ENCODE measurements around the gene TTYH2.

Gene TTYH2

DNA sequence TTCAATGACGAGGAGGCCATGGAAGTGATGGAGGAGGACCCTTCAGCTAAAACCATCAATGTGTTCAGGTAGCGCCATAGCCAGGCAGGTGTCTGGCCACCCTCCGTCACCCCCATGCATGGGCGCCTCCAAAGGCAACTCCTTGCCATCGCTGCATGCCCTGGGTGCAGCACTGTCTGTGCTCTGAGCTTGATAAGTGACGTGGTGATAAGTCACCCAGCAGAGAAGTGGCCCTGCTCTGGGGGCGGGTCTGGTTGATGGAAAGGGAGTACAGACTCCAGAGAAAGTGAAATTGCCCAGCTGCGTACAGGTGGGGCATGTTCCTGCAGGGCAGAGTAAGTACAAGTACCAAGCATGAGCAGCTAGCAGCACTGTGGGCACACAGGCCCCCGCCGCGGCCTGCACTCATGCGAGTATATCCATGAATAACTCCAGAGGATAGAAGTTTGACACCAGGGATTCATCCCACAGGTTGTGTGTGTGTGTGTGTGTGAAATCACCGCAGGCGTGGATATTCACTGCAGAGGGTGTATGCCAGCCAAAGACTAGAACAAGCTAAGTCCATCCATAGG, 73.7 kb downstream of the TTYH2 start:
- Histone ChIP-seq H2AFZ (ENCODE audit: low read depth, low read length, severe bottlenecking) (no peak overlapping the region), H3K9me3 (ENCODE audit: insufficient read depth, low read length) (no peaks in the 10 kb centered on the region), H3K27me3 (ENCODE audit: low read length) (no peaks in the 10 kb centered on the region), H3K4me2 (ENCODE audit: low read depth, low read length, poor library complexity, severe bottlenecking) (no peak overlapping the region), H3K79me2 (ENCODE audit: insufficient read depth, low read length) (no peaks in the 10 kb centered on the region), H3K9me2 (replicated peaks; ENCODE audit: insufficient read depth, low read length) (no peaks in the 10 kb centered on the region), H3K4me3 (ENCODE audit: insufficient read depth, low read length, poor library complexity, severe bottlenecking) (no peak overlapping the region), H4K20me1 (ENCODE audit: low read depth, low read length) (no peaks in the 10 kb centered on the region), H3K27ac (ENCODE audit: low read depth, low read length) (no peak overlapping the region), H3K9ac (ENCODE audit: low read length) (no peak overlapping the region), H3K36me3 (ENCODE audit: low read length) (no peaks in the 10 kb centered on the region), H3F3A (ENCODE audit: insufficient read depth) (no peaks in the 10 kb centered on the region)
- TF ChIP-seq, protein P1, sequence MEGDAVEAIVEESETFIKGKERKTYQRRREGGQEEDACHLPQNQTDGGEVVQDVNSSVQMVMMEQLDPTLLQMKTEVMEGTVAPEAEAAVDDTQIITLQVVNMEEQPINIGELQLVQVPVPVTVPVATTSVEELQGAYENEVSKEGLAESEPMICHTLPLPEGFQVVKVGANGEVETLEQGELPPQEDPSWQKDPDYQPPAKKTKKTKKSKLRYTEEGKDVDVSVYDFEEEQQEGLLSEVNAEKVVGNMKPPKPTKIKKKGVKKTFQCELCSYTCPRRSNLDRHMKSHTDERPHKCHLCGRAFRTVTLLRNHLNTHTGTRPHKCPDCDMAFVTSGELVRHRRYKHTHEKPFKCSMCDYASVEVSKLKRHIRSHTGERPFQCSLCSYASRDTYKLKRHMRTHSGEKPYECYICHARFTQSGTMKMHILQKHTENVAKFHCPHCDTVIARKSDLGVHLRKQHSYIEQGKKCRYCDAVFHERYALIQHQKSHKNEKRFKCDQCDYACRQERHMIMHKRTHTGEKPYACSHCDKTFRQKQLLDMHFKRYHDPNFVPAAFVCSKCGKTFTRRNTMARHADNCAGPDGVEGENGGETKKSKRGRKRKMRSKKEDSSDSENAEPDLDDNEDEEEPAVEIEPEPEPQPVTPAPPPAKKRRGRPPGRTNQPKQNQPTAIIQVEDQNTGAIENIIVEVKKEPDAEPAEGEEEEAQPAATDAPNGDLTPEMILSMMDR (IDR thresholded peaks at IDR 0.05; ENCODE audit: insufficient read depth, low read length, poor library complexity, severe bottlenecking), result no peak
- TF ChIP-seq EZH2phosphoT487 (conservative IDR thresholded peaks at IDR 0.05; ENCODE audit: low read length), result no peak

GRCh38 chr17:74288785-74289184, 75.4 kb downstream of the TTYH2 start:
- Histone ChIP-seq H3K27ac (ENCODE audit: low read depth, low read length) (no peak overlapping the region), H3K9me3 (ENCODE audit: insufficient read depth, low read length) (no peaks in the 10 kb centered on the region), H3K79me2 (ENCODE audit: insufficient read depth, low read length) (no peaks in the 10 kb centered on the region), H2AFZ (ENCODE audit: low read depth, low read length, severe bottlenecking) (no peak overlapping the region), H3K4me2 (ENCODE audit: low read depth, low read length, poor library complexity, severe bottlenecking) (no peak overlapping the region), H3K4me3 (ENCODE audit: insufficient read depth, low read length, poor library complexity, severe bottlenecking) (no peak overlapping the region), H4K20me1 (ENCODE audit: low read depth, low read length) (no peaks in the 10 kb centered on the region), H3K36me3 (ENCODE audit: low read length) (no peaks in the 10 kb centered on the region), H3K9ac (ENCODE audit: low read length) (no peak overlapping the region), H3F3A (ENCODE audit: insufficient read depth) (no peaks in the 10 kb centered on the region), H3K27me3 (ENCODE audit: low read length) (no peaks in the 10 kb centered on the region), H3K9me2 (replicated peaks; ENCODE audit: insufficient read depth, low read length) (no peaks in the 10 kb centered on the region)
- no peak for TF ChIP-seq EZH2phosphoT487 (conservative IDR thresholded peaks at IDR 0.05; ENCODE audit: low read length)
- TF ChIP-seq, protein P1 (IDR thresholded peaks at IDR 0.05; ENCODE audit: insufficient read depth, low read length, poor library complexity, severe bottlenecking), result no peak

DNA sequence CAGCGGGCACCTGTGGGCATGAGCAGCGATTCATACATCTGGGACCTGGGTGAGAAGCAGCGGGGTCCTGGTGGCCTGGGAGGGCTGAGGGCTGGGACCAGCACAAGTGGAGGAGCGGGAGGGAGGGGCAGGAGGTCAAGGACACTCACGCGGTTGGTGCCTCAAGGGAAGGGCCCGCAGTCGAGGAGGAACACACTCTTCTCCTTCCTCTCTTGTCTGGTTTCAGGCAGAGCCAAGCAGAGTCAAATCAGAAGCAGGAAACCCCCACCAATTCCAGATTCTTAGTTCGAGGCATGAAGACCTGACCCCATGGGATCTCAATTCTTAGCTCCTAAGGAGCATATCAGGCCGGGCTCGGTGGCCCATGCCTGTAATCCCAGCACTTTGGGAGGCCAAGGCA, 76.3 kb downstream of the TTYH2 start:
- H3K4me2 ChIP-seq (ENCODE audit: low read depth, low read length, poor library complexity, severe bottlenecking), result no peak overlapping the region

More for the DNA sequence above, 76.3 kb downstream of the TTYH2 start:
- Histone ChIP-seq H4K20me1 (ENCODE audit: low read depth, low read length) (no peaks in the 10 kb centered on the region), H3K27ac (ENCODE audit: low read depth, low read length) (no peak overlapping the region), H3K79me2 (ENCODE audit: insufficient read depth, low read length) (no peaks in the 10 kb centered on the region), H3K4me3 (ENCODE audit: insufficient read depth, low read length, poor library complexity, severe bottlenecking) (no peak overlapping the region), H3K36me3 (ENCODE audit: low read length) (no peaks in the 10 kb centered on the region), H3K9ac (ENCODE audit: low read length) (no peak overlapping the region), H3F3A (ENCODE audit: insufficient read depth) (no peaks in the 10 kb centered on the region), H3K27me3 (ENCODE audit: low read length) (no peaks in the 10 kb centered on the region), H3K9me3 (ENCODE audit: insufficient read depth, low read length) (no peaks in the 10 kb centered on the region), H2AFZ (ENCODE audit: low read depth, low read length, severe bottlenecking) (no peak overlapping the region), H3K9me2 (replicated peaks; ENCODE audit: insufficient read depth, low read length) (no peaks in the 10 kb centered on the region)
- TF ChIP-seq EZH2phosphoT487 (conservative IDR thresholded peaks at IDR 0.05; ENCODE audit: low read length), result no peak
- TF ChIP-seq, protein P1 (IDR thresholded peaks at IDR 0.05; ENCODE audit: insufficient read depth, low read length, poor library complexity, severe bottlenecking), result no peak
